ES-I3 (cell line): ENCODE data around the gene HIVEP1.

ENCODE experiments used
- H3K36me3 ChIP-seq: 2 replicates; pipeline ENCODE4 v1.6.1; 2013; ENCODE audit warnings: mild to moderate bottlenecking, low read length, control low read depth, moderate library complexity; ENCODE audit not compliant: insufficient read depth
- H3K4me1 ChIP-seq: 2 replicates; pipeline ENCODE4 v1.6.1; 2013; ENCODE audit warnings: mild to moderate bottlenecking, control low read depth, low read length; ENCODE audit not compliant: insufficient read depth
- H3K9ac ChIP-seq: 2 replicates; pipeline ENCODE4 v1.6.1; 2013; ENCODE audit warnings: low read depth, mild to moderate bottlenecking, low read length, moderate library complexity
- H3K9me3 ChIP-seq: 2 replicates; pipeline ENCODE4 v1.6.1; 2013; ENCODE audit warnings: mild to moderate bottlenecking, low read length, moderate library complexity; ENCODE audit not compliant: control insufficient read depth, insufficient read depth

HIVEP1 gene

GRCh38 chr6:12007473-12007872 lies 4.6 kb upstream of the HIVEP1 start:
- no peaks in the 10 kb centered on the region for H3K36me3 ChIP-seq
- H3K9ac ChIP-seq = no peak overlapping the region
- H3K4me1 ChIP-seq = peaks cover 7% of the 10 kb centered on the region; the same call in 1 of the 2 replicates
- no peaks in the 10 kb centered on the region for H3K9me3 ChIP-seq

GRCh38 chr6:12007887-12008286 lies 4.2 kb upstream of the HIVEP1 start:
- Histone ChIP-seq H3K9ac (peak overlapping the region; percentile 90), H3K36me3 (no peaks in the 10 kb centered on the region), H3K4me1 (peaks cover 7% of the 10 kb centered on the region; the same call in 1 of the 2 replicates), H3K9me3 (no peaks in the 10 kb centered on the region)

GRCh38 chr6:12008366-12009179 lies 3.5 kb upstream of the HIVEP1 start:
- peak overlapping the region; percentile 90 for H3K9ac ChIP-seq
- H3K9me3 ChIP-seq = no peaks in the 10 kb centered on the region
- no peaks in the 10 kb centered on the region for H3K36me3 ChIP-seq
- H3K4me1 ChIP-seq = peaks cover 7% of the 10 kb centered on the region; the same call in 1 of the 2 replicates

- Histone ChIP-seq H3K4me1 (peaks cover 7% of the 10 kb centered on the region; the same call in 1 of the 2 replicates), H3K9me3 (no peaks in the 10 kb centered on the region), H3K9ac (peak overlapping the region; percentile 74), H3K36me3 (no peaks in the 10 kb centered on the region)
Observed at GRCh38 chr6:12009180-12009685, 2.9 kb upstream of the HIVEP1 start.

- no peaks in the 10 kb centered on the region for H3K36me3 ChIP-seq
- no peaks in the 10 kb centered on the region for H3K9me3 ChIP-seq
- peaks cover 7% of the 10 kb centered on the region; the same call in 1 of the 2 replicates for H3K4me1 ChIP-seq
- peak overlapping the region; percentile 75 for H3K9ac ChIP-seq
Observed at GRCh38 chr6:12009876-12010634, 2.1 kb upstream of the HIVEP1 start.

GRCh38 chr6:12010635-12011275 lies 1.4 kb upstream of the HIVEP1 start:
- Histone ChIP-seq H3K36me3 (peaks cover 4% of the 10 kb centered on the region; the same call in 1 of the 2 replicates), H3K9ac (peak overlapping the region; percentile 75), H3K9me3 (no peaks in the 10 kb centered on the region), H3K4me1 (peaks cover 7% of the 10 kb centered on the region; the same call in 1 of the 2 replicates)

GRCh38 chr6:12011276-12012037 lies 655 bp upstream of the HIVEP1 start:
- H3K9me3 ChIP-seq = no peaks in the 10 kb centered on the region
- H3K9ac ChIP-seq = peak overlapping the region; percentile 24; the same call in 1 of the 2 replicates
- H3K36me3 ChIP-seq = peaks cover 4% of the 10 kb centered on the region; the same call in 1 of the 2 replicates
- peaks cover 7% of the 10 kb centered on the region; the same call in 1 of the 2 replicates for H3K4me1 ChIP-seq

- Histone ChIP-seq H3K36me3 (peaks cover 8% of the 10 kb centered on the region; the same call in 1 of the 2 replicates), H3K4me1 (peaks cover 3% of the 10 kb centered on the region; the same call in 1 of the 2 replicates), H3K9me3 (no peaks in the 10 kb centered on the region), H3K9ac (peak overlapping the region; percentile 77)
Observed at GRCh38 chr6:12012558-12013306, 620 bp downstream of the HIVEP1 start.

- Histone ChIP-seq H3K9me3 (no peaks in the 10 kb centered on the region), H3K36me3 (peaks cover 8% of the 10 kb centered on the region; the same call in 1 of the 2 replicates), H3K9ac (peak overlapping the region; percentile 77), H3K4me1 (no peaks in the 10 kb centered on the region)
Observed at GRCh38 chr6:12013307-12013719, 1.2 kb downstream of the HIVEP1 start.

- no peaks in the 10 kb centered on the region for H3K4me1 ChIP-seq
- H3K36me3 ChIP-seq = peaks cover 8% of the 10 kb centered on the region; the same call in 1 of the 2 replicates
- H3K9ac ChIP-seq = no peak overlapping the region
- no peaks in the 10 kb centered on the region for H3K9me3 ChIP-seq
Observed at GRCh38 chr6:12014027-12014872, 2.1 kb downstream of the HIVEP1 start.

GRCh38 chr6:12014873-12015149 lies 2.7 kb downstream of the HIVEP1 start:
- Histone ChIP-seq H3K9ac (no peak overlapping the region), H3K4me1 (no peaks in the 10 kb centered on the region), H3K36me3 (peaks cover 8% of the 10 kb centered on the region; the same call in 1 of the 2 replicates), H3K9me3 (no peaks in the 10 kb centered on the region)

- peaks cover 8% of the 10 kb centered on the region; the same call in 1 of the 2 replicates for H3K36me3 ChIP-seq
Observed at GRCh38 chr6:12017263-12017662, 5.2 kb downstream of the HIVEP1 start.

More at GRCh38 chr6:12017263-12017662, 5.2 kb downstream of the HIVEP1 start:
- no peaks in the 10 kb centered on the region for H3K9me3 ChIP-seq
- H3K9ac ChIP-seq = no peak overlapping the region
- no peaks in the 10 kb centered on the region for H3K4me1 ChIP-seq
